Effector memory CD8-positive, alpha-beta T cell (primary cell): ENCODE results near the gene TRIM71.
A peak's percentile ranks its signal among the peaks of the same experiment; 100 is the strongest.

ENCODE experiments used
- ATAC-seq: fragments of 150-1000 bp; cut with Tn5 transposase; replicated peaks from 2 replicates; pipeline ENCODE4 v1.10.0; 2021; ENCODE audit warnings: mild to moderate bottlenecking, moderate library complexity
- DNase-seq, 3 experiments: peaks; one replicate each; pipeline ENCODE4 v3.0.0; 2021
- H3K27ac Mint-ChIP-seq, 2 donors: one replicate each; pipeline ENCODE4 v1.8.0; 2022; ENCODE audit warnings: mild to moderate bottlenecking in 2 of 2, mixed read lengths in 2 of 2, moderate library complexity in 2 of 2
- H3K27me3 Mint-ChIP-seq, 2 donors: one replicate each; pipeline ENCODE4 v1.8.0; 2022; ENCODE audit warnings: mixed read lengths in 2 of 2
- H3K36me3 Mint-ChIP-seq: one replicate; pipeline ENCODE4 v1.8.0; 2022; ENCODE audit warnings: mild to moderate bottlenecking, moderate library complexity, mixed read lengths; ENCODE audit not compliant: insufficient read depth
- H3K4me1 Mint-ChIP-seq, 2 donors: one replicate each; pipeline ENCODE4 v1.8.0; 2022; ENCODE audit warnings: low read depth in 2 of 2, mixed read lengths in 2 of 2
- H3K4me3 Mint-ChIP-seq, 2 donors: one replicate each; pipeline ENCODE4 v1.8.0; 2022; ENCODE audit warnings: mild to moderate bottlenecking in 2 of 2, mixed read lengths in 2 of 2, moderate library complexity in 2 of 2
- H3K9me3 Mint-ChIP-seq, 2 donors: one replicate each; pipeline ENCODE4 v1.8.0; 2022; ENCODE audit warnings: mixed read lengths in 2 of 2

TRIM71 gene

GRCh38 chr3:32868719-32869512, 51.1 kb downstream of the TRIM71 start:
- no peak overlapping the region for H3K27ac Mint-ChIP-seq
- H3K27me3 Mint-ChIP-seq, result peaks cover 9 to 22% of the 10 kb centered on the region in 2 donors
- DNase-seq (no peak), ATAC-seq (no peak)
- no peaks in the 10 kb centered on the region for H3K9me3 Mint-ChIP-seq
- H3K4me1 Mint-ChIP-seq, result peaks cover 0 to 4% of the 10 kb centered on the region in 2 donors
- H3K36me3 Mint-ChIP-seq, result no peaks in the 10 kb centered on the region
- no peak overlapping the region for H3K4me3 Mint-ChIP-seq

DNA sequence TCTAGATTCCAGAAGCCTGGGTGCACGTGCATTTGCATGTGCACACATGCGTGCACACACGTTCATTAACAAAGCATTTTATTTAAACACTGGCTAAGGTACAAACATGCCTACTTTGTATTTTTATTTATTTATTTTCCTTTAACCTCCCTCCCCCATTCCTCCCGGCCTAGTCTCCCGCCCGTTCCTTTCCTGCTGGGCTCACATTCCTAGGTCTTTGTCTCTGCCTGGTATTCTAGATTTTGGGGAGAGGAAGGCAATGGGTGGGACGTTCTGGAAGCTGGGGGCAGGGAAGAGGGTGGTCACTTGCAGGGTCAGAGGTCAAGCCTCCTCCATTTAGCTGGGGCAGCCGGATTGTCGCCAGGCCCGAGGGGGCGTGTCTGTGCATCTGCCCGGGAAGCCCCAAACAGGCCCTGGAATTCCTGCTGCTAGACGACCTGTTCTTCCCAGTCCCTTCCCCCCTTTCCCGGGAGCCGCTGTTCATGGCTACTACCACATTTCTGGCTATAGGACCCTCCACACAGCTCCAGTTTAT, 51.8 kb downstream of the TRIM71 start:
- Mint-ChIP-seq H3K9me3 (no peaks in the 10 kb centered on the region), H3K27me3 (peaks cover 9 to 19% of the 10 kb centered on the region in 2 donors), H3K4me1 (no peaks in the 10 kb centered on the region), H3K36me3 (no peaks in the 10 kb centered on the region), H3K27ac (no peak overlapping the region), H3K4me3 (no peak overlapping the region)
- DNase-seq (no peak), ATAC-seq (no peak)

DNA sequence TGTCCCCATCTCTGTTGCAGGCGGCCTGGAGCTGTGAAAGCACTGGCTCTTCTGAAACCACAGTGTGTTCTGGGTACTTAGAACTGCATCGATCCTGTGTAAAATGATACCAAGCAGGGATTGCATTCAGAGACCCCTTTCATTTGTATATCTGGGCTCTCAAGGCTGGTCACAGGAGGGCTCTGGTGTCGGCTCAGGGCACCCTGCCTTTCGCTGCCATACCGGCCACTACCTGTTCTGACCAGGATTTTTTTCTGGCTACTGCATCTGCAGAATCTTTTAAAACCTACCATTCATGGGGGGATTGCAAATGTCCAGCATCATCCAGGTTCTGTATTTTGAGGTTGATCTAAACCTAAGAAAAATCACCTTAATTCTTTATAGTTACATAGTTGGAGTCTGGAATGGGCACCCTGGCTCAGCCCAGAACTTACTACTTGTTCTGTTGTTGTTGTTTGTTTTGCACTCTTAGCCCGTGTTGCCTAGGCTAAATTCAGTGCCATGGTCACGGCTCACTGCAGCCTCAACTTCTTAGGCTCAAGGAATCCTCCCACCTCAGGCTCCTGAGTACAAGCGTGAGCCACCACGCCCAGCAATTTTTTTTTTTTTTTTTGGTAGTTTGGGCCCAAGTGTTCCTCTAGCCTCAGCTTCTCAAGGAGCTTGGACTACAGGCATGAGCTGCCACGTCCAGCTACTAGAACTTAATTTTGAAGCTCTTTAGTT, 52.7 kb downstream of the TRIM71 start:
- no peak overlapping the region for H3K27ac Mint-ChIP-seq
- no peaks in the 10 kb centered on the region for H3K4me1 Mint-ChIP-seq
- no peak for ATAC-seq
- no peaks in the 10 kb centered on the region for H3K36me3 Mint-ChIP-seq
- H3K4me3 Mint-ChIP-seq, result no peak overlapping the region
- DNase-seq, result no peak
- no peaks in the 10 kb centered on the region for H3K9me3 Mint-ChIP-seq
- H3K27me3 Mint-ChIP-seq, result peaks cover 9 to 18% of the 10 kb centered on the region in 2 donors

DNA sequence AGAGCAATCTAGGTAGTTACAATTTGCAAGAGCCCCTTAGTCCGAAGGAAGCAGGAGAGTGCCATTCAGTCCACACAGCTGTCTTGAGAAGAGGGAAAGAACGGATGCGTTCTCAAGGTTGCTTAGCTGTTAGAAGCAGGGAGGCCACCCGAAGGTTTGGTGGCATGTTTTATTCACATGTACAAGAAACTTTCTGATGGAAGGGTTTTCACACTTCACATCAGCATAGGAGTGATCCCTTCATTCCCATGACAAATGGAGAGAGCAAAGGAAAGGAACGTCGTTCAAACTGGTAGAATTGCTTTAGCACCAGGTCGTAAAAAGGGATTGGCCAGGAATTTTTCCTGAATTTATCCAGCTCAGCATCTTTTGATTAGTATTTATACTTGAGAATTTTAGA, 53.5 kb downstream of the TRIM71 start:
- DNase-seq, result no peak
- no peak overlapping the region for H3K27ac Mint-ChIP-seq
- no peaks in the 10 kb centered on the region for H3K36me3 Mint-ChIP-seq
- no peak for ATAC-seq
- H3K9me3 Mint-ChIP-seq, result no peaks in the 10 kb centered on the region
- H3K4me1 Mint-ChIP-seq, result peaks cover 0 to 3% of the 10 kb centered on the region in 2 donors
- peaks cover 7 to 25% of the 10 kb centered on the region in 2 donors for H3K27me3 Mint-ChIP-seq
- H3K4me3 Mint-ChIP-seq, result no peak overlapping the region

- Mint-ChIP-seq H3K4me3 (no peak overlapping the region), H3K36me3 (no peaks in the 10 kb centered on the region), H3K27me3 (peaks cover 4 to 34% of the 10 kb centered on the region in 2 donors), H3K4me1 (peaks cover 0 to 3% of the 10 kb centered on the region in 2 donors), H3K9me3 (no peaks in the 10 kb centered on the region), H3K27ac (no peak overlapping the region)
- no peak for DNase-seq
- ATAC-seq, result no peak
Observed at GRCh38 chr3:32872487-32873382, 54.9 kb downstream of the TRIM71 start.

DNA sequence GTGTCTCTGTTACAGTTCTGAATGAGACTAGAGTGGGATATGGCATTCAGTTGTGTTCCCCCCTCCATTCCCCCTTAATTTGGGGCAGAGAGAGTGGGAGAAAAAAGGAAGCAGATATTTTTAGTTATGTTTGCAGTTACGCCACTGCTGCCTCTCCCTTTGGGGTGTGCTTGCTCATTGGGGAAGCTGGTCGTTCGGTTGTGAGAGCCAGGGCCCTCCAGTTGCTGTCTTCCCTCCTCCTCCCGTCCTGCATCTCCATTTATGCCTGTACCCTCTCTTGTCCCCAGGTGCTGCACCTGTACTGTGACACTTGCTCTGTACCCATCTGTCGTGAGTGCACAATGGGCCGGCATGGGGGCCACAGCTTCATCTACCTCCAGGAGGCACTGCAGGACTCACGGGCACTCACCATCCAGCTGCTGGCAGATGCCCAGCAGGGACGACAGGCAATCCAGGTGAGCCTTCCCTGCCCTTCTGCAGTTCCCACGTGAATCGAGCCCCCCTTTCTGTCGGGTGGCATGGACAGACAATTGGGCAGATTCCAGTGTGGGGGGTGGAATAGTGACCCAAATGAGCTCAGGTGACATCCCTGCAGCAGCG, 55.8 kb downstream of the TRIM71 start:
- H3K9me3 Mint-ChIP-seq, result no peaks in the 10 kb centered on the region
- ATAC-seq (no peak), DNase-seq (no peak)
- no peaks in the 10 kb centered on the region for H3K36me3 Mint-ChIP-seq
- no peak overlapping the region for H3K27ac Mint-ChIP-seq
- peaks cover 4 to 39% of the 10 kb centered on the region in 2 donors for H3K27me3 Mint-ChIP-seq
- peaks cover 0 to 3% of the 10 kb centered on the region in 2 donors for H3K4me1 Mint-ChIP-seq
- H3K4me3 Mint-ChIP-seq, result no peak overlapping the region

DNA sequence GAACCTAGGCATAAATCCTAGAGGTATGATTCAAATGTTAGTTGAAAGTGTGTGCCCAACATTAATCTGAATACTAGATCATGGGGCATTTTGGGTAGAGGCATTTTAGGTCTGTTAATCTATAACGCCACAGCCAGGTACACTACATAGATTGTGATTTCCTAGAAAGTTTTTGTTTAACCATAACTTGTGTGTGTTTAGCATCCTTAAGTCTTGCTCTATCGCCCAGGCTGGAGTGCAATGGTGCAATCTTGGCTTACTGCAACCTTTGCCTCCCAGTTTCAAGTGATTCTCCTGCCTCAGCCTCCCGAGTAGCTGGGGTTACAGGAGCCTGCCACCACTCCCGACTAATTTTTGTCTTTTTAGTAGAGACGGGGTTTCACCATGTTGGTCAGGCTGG, 59.1 kb downstream of the TRIM71 start:
- H3K27ac Mint-ChIP-seq, result no peak overlapping the region
- no peaks in the 10 kb centered on the region for H3K36me3 Mint-ChIP-seq
- H3K4me1 Mint-ChIP-seq, result peaks cover 0 to 3% of the 10 kb centered on the region in 2 donors
- no peak for ATAC-seq
- no peak for DNase-seq
- no peak overlapping the region for H3K4me3 Mint-ChIP-seq
- H3K27me3 Mint-ChIP-seq, result peaks cover 4 to 39% of the 10 kb centered on the region in 2 donors
- no peaks in the 10 kb centered on the region for H3K9me3 Mint-ChIP-seq

DNA sequence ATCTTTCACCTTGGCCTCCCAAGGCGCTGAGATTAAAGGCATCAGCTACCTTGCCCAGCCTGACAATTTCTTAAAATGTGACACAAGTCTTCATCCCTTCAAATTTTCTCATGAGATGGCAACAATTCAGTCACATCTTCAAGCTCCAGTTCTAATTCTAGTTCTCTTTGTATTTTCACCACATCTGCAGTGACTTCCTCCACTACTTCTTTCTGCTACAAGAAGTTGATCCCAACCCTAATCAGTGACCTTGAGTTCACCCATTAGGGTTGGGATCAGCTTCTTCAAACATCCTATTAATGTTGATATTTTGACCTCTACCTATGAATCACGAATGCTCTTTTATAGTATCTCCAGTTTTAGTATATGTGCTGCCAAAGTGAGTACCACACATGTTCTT, 59.8 kb downstream of the TRIM71 start:
- H3K36me3 Mint-ChIP-seq, result no peaks in the 10 kb centered on the region
- peaks cover 2 to 4% of the 10 kb centered on the region in 2 donors for H3K4me1 Mint-ChIP-seq
- ATAC-seq (no peak), DNase-seq (no peak)
- no peaks in the 10 kb centered on the region for H3K9me3 Mint-ChIP-seq
- no peak overlapping the region for H3K27ac Mint-ChIP-seq
- H3K27me3 Mint-ChIP-seq, result peaks cover 5 to 33% of the 10 kb centered on the region in 2 donors
- no peak overlapping the region for H3K4me3 Mint-ChIP-seq

GRCh38 chr3:32880225-32880624, 62.4 kb downstream of the TRIM71 start:
- no peaks in the 10 kb centered on the region for H3K9me3 Mint-ChIP-seq
- H3K4me3 Mint-ChIP-seq, result no peak overlapping the region
- ATAC-seq, result no peak

DNA sequence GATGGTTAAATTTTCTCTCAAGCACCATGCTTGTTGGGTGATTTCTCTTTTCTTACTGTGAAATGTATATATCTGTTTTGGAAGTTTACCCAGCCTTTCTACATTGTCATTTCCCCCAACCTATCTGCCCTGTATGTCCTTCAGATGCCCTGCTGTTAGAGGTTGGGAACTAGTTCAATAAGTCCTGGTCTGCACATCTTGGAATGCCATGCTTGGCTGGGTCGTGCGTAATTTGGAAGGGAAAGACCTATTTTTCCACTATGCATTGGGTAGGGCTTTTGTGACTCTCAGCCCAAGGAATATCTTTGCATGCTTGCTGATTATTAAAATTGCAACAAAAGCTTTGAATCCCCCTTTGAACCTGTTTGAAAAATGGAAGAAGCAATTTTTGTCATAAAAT, 63.8 kb downstream of the TRIM71 start:
- Mint-ChIP-seq H3K9me3 (no peaks in the 10 kb centered on the region), H3K27me3 (peaks cover 10 to 12% of the 10 kb centered on the region in 2 donors), H3K4me3 (no peak overlapping the region), H3K36me3 (no peaks in the 10 kb centered on the region), H3K27ac (no peak overlapping the region), H3K4me1 (peaks cover 9% of the 10 kb centered on the region in 2 donors)
- DNase-seq, result no peak
- ATAC-seq, result no peak

More at GRCh38 chr3:32880225-32880624, 62.4 kb downstream of the TRIM71 start:
- DNase-seq, result no peak
- H3K36me3 Mint-ChIP-seq, result no peaks in the 10 kb centered on the region
- peaks cover 9 to 12% of the 10 kb centered on the region in 2 donors for H3K4me1 Mint-ChIP-seq
- H3K27me3 Mint-ChIP-seq, result peaks cover 10 to 21% of the 10 kb centered on the region in 2 donors
- no peak overlapping the region for H3K27ac Mint-ChIP-seq

GRCh38 chr3:32882189-32882588, 64.4 kb downstream of the TRIM71 start:
- Mint-ChIP-seq H3K27me3 (peaks cover 10% of the 10 kb centered on the region in 2 donors), H3K9me3 (no peaks in the 10 kb centered on the region), H3K4me3 (no peak overlapping the region), H3K27ac (no peak overlapping the region), H3K4me1 (peaks cover 9% of the 10 kb centered on the region in 2 donors), H3K36me3 (no peaks in the 10 kb centered on the region)
- no peak for DNase-seq
- ATAC-seq, result no peak

GRCh38 chr3:32882603-32883025, 64.8 kb downstream of the TRIM71 start:
- no peak overlapping the region for H3K27ac Mint-ChIP-seq
- DNase-seq (no peak), ATAC-seq (no peak)

More at GRCh38 chr3:32882603-32883025, 64.8 kb downstream of the TRIM71 start:
- H3K9me3 Mint-ChIP-seq, result no peaks in the 10 kb centered on the region
- H3K36me3 Mint-ChIP-seq, result no peaks in the 10 kb centered on the region
- H3K4me1 Mint-ChIP-seq, result peaks cover 9% of the 10 kb centered on the region in 2 donors
- peaks cover 6% of the 10 kb centered on the region in 2 donors for H3K27me3 Mint-ChIP-seq
- H3K4me3 Mint-ChIP-seq, result peak overlapping the region in 1 of 2 donors; percentile 55
